Stimulated activated CD8-positive, alpha-beta memory T cell treated with anti-CD3 and anti-CD28 coated beads, Interleukin-12 subunit alpha, Interleukin-12 subunit beta, amount 100 ng/mL, for 4 hours (primary cell): ENCODE measurements around the gene AGAP1.
"Not testable (repeated sequence)": the region's sequence is repeated elsewhere in the genome, so short reads cannot be mapped to it uniquely, and the experiment has no call there.

Experiments used
- DNase-seq: peaks from one replicate; pipeline ENCODE4 v3.0.0-alpha.2; 2020; ENCODE audit warnings: low read depth

AGAP1 gene

DNA sequence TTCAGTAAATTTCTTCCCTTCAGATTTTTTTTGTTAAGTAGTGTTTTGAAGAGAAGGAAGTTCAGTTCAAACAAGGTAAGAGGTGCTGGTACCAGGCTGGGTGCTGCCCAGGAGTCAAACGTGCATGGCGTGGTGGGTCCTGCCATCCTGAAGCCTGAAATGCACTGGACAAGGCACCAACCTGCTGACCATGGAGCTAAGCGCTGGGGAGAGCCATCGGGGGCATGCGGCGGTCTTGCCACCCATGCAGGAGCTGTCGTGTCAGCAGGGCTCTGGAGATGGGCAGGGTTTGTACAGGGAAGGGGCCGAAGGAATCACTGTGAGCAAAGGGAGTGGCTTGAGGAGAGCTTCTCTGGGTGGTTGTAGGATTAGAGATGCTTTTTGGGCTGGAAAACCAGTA, 547.8 kb downstream of the AGAP1 start:
- DNase-seq = no peak

DNA sequence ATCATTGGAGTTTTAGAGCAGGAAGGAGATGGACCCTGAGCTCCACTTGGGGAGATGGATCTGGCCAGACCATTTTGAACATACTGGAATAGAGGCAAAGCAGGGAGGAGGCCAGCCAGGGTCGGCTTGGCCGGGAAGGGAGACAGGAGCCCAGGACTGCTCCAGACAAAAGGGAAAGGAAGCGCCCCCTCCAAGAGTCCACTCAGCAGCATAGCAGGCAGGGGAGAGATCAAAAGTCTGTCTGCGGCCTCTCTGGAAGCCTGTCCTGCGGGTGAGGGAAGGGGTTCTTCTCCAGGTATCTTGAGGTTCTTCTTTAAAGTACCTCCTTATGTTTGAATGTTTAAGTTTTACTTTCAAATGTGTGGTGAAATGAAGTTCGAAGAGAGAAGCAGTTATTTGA, 548.2 kb downstream of the AGAP1 start:
- DNase-seq = no peak

DNA sequence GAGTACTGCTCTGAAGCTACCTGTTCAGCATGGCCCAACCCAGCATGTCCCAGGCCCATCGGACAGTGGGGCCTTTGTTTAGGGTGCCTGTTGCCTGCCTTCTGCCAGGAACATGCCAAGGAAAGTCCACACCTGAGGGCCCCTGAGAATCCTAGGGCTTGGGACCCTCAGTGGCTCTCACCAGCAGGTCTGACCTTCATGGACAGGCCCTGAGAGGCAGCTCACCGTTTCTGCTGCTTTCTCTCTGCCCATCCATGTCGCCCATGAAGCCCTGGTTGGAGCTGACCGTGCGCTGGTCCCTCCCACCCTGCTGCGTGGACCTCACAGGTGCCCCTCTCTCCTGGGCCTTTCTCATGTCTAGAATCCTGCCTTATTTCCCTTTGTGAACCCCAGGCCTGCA, 550.3 kb downstream of the AGAP1 start:
- no peak for DNase-seq

DNA sequence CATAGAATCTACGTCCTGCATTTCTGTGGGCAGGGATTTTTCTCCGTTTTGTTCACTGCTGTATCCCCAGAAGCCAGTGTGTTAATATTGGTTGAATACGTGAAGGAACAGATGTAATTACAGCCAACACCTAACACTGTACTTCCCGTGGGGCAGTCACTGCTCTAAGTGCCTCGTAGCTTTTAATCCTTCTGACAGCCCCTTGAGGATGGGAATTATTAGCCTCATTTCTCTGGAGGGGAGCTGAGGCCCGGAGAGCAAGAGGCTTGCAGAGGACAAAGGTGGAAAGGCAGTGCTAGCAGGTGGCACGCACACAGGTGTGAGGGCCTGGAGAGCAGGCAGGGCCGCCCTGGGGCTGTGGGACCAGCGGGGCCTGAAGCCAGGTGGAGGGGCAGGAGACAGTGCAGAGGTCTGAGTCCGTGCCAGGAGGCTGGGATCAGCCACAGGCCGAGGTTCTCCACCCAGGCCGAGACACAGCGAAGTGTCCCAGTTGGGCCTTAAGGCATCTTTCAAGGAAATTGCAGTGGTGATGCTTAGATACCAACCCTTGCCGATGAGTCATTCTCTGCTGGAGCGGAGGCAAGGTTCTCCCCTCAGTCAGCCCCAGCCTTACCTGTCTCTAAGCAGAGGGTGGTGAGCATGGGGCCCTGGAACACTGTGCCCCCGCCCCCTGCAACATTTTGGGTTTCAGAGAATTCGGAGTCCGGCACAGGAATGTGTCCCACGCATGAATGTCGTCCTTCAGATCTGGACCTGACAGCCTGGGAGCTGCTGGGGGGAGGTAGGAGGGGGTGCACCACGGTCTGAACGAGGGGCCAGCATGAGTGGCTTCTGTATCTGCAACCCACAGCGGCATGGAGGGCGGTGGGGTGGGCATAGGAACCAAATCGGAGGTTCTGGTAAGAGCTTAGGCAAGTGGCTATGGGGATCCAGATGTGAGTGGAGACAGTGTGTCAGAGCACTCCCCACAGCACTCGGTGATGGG, 551.7 kb downstream of the AGAP1 start:
- no peak for DNase-seq

DNA sequence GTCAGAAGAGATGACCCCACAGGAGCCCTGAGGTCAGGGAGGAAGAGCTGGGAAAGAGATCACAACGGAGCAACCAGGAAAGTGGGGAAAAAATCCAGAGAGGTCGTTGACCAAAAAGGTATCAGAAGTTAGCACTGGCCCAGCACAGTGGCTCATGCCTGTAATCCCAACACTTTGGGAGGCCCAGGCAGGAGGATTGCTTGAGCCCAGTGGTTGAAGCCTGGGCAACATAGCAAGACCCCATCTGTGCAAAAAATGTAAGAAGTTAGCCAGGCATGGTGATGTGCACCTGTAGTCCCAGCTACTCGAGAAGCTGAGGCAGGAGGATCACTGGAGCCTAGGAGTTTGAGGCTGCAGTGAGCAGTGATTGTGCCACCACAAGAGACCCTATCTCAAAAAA, 552.9 kb downstream of the AGAP1 start:
- no peak for DNase-seq

DNA sequence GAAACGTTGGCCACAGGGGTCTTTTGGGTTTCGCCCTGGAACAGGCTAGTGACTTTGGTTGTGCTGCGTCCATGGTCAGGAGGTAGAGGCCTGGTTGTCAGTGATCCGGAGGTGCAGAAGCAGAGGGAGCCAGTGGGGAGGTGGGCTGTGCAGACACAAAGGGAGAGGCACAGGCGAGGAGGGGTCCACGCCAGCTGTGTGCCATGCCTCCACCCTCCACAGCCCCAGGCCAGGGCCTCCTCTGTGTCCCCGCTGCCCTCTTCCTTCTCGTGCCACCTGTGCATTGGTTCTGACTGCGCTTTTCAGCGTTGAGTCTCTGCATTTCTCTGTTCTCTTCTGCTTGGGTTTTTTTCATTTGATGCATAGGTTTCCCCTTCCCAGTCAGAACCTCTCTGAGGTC, 553.3 kb downstream of the AGAP1 start:
- no peak for DNase-seq

DNA sequence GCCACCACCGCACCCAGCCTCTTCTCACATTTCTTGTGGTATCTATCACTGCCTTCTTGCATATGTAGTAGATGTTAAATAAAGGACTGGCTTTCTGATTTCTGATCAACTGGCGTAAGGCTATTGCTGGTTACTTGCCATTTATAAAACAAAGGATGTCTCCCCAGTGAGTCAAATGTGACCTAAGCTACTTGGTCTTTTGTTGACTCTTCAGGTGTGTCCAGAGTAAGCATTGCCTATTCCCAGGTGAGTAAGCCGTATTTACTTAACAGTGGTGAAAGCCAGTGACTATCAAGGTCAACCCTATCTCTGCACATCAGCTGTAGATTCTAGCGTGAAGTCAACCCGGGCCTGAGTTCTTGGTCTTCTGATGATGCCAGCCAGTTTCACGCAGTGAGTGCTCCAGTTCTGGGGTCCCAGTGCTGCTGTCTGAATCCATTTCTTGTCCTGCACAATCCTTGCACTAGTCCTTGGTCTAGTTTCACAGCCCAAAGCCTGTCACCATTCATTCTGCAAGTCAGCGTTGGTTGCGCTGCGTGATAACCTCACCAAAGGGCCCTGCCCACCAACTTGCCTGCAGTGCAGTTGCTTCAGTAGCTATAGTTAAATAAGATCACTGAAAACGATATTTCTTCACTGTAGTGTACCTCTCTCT, 554.2 kb downstream of the AGAP1 start:
- no peak for DNase-seq

DNA sequence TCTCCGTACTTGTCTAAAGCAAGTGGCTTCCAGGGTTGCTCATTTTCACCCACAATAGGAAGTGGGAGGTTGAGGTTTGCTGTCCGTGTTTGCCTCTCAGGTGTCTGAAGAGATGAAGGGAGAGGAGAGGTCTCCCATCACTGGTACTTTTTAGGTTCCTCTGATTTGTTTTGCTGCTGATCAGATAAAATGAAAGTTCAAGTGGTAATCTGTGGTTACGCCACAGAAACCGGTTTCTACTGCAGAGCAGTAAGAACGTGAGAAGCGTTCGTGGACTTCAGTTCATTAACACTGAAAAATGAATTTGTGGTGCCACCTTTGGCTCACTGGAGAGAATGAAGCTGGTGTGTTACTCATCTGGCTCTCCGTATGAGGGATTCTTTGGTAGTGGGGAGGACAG, 556.1 kb downstream of the AGAP1 start:
- no peak for DNase-seq

DNA sequence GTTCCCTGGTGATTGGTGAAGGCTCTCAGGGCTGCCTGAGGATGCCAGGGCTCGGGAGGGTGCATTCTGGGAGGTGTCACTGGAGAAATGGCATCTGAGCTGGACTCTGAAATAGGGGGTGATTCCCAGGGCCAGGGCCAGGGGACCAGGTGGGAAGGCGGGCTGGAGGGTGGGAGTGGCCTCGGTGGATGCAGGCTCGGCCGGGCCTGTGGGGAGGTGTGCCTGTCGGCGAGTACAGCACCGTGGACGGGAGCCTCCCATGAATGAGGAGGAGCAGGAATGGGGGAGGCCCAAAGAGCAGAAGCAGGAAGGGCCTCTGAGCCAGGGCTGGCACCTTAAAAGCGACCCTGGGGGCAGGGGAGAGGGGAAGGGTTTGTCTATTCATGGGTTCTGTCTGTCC, 557.5 kb downstream of the AGAP1 start:
- no peak for DNase-seq

DNA sequence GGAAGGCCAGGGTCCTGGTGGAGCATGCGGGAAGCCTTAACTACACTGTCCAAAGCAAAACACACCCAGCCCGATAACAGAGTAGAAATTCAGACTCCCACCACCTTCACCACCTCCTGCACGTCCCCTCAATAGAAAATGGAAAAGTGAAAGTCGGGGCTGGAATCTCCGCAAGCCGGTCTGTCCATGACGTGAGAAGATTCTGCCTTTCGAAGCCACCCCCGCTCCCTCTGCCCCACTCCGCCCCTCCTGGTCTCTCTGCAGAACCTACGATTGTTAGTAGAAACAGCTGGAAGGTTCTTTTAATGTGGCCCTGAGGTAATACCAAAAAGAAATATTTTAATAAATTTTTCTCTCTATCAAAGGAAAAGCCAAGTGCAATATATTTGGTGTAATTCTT, 558.0 kb downstream of the AGAP1 start:
- DNase-seq = no peak

DNA sequence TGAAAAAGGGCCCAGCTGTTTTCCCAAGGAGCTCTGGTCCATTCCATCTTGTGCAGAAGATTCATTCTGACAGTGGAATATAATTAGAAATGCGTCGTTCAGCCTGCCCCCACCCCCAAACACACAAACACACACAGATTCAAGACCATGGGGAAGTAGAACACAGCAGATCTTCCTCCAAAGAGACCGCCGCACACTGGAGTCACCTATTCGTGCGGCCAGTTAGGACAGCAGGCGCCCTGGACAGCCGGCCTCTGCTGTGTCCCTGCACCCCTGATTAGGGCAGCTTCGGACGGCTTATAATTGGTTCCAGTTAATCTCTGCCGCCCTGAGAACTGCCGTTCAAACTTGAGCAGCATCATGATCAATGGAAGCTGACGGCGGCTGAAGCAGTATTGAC, 558.4 kb downstream of the AGAP1 start:
- no peak for DNase-seq

DNA sequence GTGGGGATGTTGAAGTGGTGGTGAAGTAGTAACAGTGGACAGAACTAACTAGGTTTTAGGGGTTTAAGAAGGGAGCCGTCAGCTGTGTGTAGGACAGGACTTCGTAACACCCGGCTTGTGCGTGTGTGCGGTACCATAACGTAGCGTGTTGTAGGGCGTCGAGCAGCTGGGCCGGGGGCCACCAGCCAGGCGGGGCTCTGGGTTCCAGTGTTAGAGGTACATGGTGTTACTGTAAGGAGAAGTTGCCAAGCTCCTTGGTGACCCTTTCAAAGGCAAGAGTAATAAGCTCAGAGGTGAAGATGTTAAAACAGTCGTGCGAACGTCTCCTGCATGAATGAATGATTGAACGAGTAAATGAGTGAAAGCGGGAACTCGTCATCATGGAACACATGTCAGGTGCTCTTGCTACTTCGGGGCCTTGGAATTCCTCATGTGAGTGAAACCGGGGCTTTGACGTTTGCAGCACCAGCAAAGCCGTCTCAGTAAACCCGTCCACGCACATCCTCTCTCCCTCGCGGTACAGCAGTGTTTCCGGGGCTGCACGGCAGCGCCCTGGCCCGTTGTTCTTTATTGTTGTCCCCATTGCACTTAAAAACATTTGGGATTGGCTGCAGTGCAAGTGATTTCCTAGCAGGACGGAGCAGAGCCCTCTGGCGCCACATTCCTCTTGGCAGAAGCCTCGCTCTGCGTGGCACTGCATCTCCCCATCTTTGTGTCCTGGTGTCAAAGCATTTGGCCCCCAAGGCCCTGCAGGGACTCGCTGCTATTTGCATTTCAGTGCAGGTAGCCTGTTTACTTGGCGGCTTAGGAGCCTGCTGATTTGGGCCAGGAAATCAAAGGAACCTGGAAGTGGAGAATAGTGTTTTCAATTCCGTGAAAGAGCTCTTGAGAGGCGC, 559.3 kb downstream of the AGAP1 start:
- no peak for DNase-seq

DNA sequence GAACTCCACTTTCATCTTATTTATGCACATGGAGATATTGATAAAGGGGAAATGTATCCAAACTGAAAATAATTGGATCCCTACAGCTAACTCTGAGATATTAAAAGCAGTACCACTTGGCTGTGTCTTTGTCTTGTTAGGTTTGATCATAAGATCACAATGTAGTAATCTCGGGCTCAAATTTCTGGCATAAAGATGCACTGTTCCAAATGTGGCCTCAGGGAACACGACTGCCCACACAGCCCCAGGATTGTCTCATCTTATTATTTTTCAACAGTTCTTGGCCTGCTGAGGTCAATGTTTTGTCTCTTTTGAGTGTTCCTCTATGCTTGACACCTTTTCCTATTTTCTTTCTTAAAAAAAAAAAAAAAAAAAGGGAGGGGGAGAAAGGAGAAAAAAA, 560.3 kb downstream of the AGAP1 start:
- DNase-seq = no peak

DNA sequence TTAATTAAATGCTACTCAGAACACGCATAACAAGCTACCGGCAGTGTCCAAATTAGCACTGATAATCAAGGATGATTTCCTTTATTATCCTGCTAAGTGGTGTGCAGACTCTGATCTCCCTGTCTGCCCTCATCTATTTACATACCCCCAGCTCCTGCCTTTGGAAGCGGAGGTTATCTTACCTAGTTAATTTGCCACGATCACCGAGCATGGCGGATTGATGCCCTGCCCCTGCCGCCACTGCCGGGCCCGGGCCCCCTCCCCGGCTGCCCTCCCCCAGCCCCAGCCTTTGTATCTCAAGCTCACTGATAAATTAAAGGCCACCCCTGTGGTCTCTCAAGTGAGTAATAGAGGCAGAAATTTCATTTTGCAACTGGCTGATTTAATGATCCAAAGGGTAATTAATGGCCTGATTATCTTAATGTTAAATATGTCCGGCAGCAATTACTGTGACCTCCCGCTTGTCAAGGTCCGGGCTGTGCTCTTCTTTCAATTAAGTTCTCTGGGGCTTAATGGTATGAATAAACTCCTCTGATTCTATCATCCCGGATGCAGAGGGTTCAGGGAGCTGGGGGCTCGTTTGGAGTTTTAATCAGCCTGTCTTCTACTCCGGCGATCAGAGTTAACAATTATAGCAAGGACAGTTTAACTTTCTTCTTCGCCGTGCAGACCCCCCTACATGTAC, 560.9 kb downstream of the AGAP1 start:
- no peak for DNase-seq

DNA sequence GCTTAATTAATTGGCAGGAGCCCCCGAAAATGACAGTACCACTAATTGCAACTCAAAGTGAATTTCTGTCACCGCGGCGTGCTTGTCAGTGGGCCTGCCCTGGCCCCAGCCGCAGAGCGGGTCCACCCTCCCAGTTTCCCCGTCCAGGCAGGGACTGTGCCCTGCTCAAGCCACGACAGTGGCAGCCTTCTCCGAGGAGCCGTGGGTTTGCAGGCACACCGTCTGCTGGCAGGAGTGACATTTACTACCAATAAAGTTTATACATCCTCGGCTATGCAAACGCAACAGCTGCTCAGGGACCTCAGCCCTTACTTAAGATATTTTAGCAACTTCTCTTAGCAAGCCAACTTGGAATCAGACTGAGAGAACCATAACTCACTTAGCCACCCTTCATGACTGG, 561.6 kb downstream of the AGAP1 start:
- no peak for DNase-seq

DNA sequence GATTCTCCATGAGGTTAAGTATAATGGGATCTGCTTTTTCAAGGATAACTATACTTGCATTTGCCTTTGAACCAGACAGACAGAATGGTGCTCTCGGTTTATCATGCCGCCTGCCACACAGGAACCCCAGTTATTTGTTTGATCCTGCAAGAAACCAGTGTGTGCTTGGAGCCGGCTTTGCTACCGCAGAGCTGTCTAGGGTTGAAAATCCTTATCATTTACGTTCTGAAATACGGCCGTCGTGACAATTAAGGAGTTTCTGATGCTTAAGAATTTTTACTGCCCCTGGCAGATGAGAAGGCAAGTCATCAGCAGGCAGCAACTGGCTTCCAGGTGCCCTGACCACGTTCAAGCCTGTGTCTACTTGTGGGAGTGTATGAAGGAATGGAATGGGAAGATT, 562.3 kb downstream of the AGAP1 start:
- DNase-seq = no peak

DNA sequence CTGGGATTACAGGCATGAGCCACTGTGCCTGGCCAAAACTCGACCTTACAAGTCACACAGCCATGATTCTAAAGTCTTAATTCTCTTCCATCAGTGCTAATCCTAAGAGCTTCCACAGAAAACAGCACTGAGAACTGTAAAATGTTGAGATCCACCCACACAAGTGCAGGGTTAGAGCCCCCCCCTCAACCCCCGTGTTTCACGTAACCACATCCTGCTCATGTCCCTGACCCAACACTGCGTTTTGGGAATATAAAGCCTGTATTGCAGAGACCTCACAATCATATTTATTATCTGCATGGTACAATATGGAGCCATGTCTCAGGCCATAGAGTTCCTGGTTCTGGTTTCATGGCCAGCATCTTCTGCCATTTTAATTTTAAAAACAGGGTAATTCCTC, 563.5 kb downstream of the AGAP1 start:
- DNase-seq = no peak

DNA sequence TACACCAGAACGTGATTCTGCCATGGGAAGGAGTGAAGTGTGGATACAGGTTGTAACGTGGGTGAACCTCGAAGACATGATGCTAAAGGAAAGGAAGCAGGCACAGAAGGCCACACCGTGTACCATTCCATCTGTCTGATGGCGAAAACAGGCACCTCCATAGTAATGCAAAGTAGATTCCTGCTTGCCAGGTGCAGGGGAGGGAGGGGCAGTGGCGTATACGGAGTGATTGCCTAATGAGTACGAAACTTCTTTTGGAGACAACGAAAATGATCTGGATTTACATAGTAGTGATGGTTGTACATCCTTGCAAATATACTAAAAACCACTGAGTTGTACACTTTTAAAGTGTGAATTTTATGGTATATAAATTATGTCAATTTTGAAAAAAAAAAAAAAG, 567.7 kb downstream of the AGAP1 start:
- no peak for DNase-seq

DNA sequence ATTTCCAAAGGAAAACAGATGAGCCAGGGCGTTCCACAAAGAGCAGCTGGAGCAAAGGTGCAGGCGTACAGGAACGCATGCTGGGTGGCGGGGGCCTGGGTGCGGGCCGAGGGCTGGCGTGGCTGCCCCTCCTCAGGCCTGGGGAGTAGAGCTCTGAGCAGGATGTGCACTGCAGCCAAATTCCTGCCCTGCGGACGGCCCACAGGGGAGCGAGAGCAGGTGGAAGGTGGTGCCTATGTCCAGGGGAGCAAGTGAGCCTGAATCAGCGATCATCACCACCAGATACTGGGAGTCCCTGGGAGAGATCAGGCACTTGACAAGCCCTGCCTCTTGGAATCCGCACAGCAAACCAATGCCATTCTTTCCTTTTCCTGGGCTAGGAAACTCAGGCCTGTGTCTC, 568.1 kb downstream of the AGAP1 start:
- no peak for DNase-seq

DNA sequence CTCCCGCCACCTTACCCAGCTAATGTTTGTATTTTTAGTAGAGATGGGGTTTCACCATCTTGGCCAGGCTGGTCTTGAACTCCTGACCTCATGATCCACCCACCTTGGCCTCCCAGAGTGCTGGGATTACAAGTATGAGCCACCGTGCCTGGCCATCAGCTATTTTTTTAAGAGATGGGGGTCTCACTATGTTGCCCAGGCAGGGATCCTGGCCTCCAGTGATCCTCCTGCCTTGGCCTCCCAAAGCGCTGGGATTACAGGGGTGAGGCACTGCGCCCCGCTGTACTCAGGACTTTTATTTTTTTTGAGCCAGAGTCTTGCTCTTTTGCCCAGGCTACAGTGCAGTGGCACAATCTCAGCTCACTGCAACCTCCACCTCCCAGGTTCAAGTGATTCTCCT, 569.0 kb downstream of the AGAP1 start:
- DNase-seq = not testable (repeated sequence)

DNA sequence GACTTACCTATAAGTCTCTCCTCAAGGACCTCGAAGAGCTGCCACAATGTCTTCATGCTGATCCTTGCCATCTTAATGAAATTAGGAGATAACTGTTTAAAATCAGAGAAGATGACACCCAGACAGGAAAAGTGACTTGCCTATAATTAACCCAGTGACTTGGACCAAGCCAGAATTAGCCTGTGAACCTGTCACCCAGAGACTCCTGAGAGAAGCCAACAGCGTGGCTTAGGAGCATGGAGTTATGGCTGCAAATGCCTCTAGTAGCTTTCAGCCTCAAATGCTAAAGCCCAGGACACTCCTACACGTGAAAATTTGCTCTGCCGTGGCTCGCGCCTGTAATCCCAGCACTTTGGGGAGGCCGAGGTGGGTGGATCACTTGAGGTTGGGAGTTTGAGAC, 570.2 kb downstream of the AGAP1 start:
- no peak for DNase-seq
